NOMO-1 treated with dmso at 0.1 percent for 144 hours (cell line): ENCODE results near the gene NKTR.
A peak's percentile ranks its signal among the peaks of the same experiment; 100 is the strongest.
"Not testable (repeated sequence)": the region's sequence is repeated elsewhere in the genome, so short reads cannot be mapped to it uniquely, and the experiment has no call there.

Source experiments
- DNase-seq: peaks from one replicate; lab custom pipeline; 2025; ENCODE audit not compliant: unreplicated experiment; lab: John Stamatoyannopoulos, UW

Gene NKTR

GRCh38 chr3:42600111-42600957, at the start of gene NKTR:
Gene NKTR, plus strand, starts transcription at chr3:42600686. Its CDS starts 321 bp downstream, at chr3:42601007.
- DNase-seq = peak; percentile 96

- DNase-seq = no peak
These were observed 47.7 kb upstream of the NKTR start for GRCh38 chr3:42552830-42553229.

GRCh38 chr3:42556089-42556632, 44.3 kb upstream of the NKTR start:
- no peak for DNase-seq

GRCh38 chr3:42556817-42557216, 43.7 kb upstream of the NKTR start:
- not testable (repeated sequence) for DNase-seq

GRCh38 chr3:42557854-42558253, 42.6 kb upstream of the NKTR start:
- DNase-seq = no peak

GRCh38 chr3:42562047-42562907, 38.2 kb upstream of the NKTR start:
- no peak for DNase-seq

GRCh38 chr3:42569593-42570142, 30.8 kb upstream of the NKTR start:
- no peak for DNase-seq

- DNase-seq = no peak
These were observed 28.2 kb upstream of the NKTR start for GRCh38 chr3:42572278-42572677.

- no peak for DNase-seq
These were observed 25.2 kb upstream of the NKTR start for GRCh38 chr3:42575137-42575741.

GRCh38 chr3:42578054-42578453, 22.4 kb upstream of the NKTR start:
- no peak for DNase-seq

GRCh38 chr3:42579346-42579745, 21.1 kb upstream of the NKTR start:
- not testable (repeated sequence) for DNase-seq

GRCh38 chr3:42581400-42581708, 19.1 kb upstream of the NKTR start:
- DNase-seq = no peak

GRCh38 chr3:42581709-42582473, 18.6 kb upstream of the NKTR start, which contains the start of gene SEC22C:
Gene SEC22C, minus strand, starts transcription at chr3:42581967. Its CDS starts 12,921 bp downstream, at chr3:42569046.
- DNase-seq = peak; percentile 82

- DNase-seq = no peak
These were observed 17.9 kb upstream of the NKTR start for GRCh38 chr3:42582474-42583070.

- DNase-seq = no peak
These were observed 11.9 kb upstream of the NKTR start for GRCh38 chr3:42588625-42589024.

GRCh38 chr3:42589382-42590109, 10.9 kb upstream of the NKTR start:
- no peak for DNase-seq

- no peak for DNase-seq
These were observed 9.3 kb upstream of the NKTR start for GRCh38 chr3:42590989-42591756.

GRCh38 chr3:42591811-42592210, 8.7 kb upstream of the NKTR start:
- no peak for DNase-seq
